ENCODE measurements around the gene TSC1.

TSC1 gene

DNA sequence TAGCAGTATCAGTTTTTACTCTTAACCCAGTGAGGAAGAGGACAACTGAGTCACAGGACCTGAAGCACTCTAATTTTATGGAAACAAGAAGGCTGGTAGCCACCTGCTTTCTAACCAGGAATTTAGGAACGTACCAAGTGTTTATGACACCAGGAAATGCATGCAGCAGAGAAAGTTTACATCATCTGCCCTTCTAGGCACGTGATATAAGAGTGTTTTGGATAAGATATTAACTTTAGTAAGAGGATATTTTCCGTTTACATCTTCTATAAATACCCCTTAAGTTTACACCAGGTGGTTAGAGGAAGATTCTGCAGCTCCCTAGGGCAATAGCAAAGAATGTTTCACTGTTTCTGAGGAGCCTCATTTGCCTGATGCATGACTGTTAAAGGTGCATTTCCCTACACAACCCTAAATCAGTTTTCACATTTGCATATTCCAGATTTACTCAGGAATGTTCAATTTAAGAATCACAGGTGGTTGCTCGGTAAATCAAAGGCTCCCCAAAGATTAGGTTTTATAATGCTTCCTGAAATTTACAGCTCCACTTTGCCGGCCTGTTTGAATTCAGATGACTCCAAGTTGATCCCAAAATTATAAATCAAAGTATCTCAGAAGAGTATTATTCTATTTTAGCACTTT is 1.8 kb downstream of the TSC1 start:
- peak overlapping the region; percentile 76; the same call in 1 of the 2 replicates for H3K9ac ChIP-seq (ENCODE audit: low read depth, low read length)
- H2AFZ ChIP-seq (ENCODE audit: low read depth, low read length): no peak overlapping the region
- H3K27ac ChIP-seq (ENCODE audit: low read length): no peak overlapping the region
- peaks cover 67% of the 10 kb centered on the region for H3K79me2 ChIP-seq (ENCODE audit: insufficient read depth, low read length)
- no peak for ATAC-seq (ENCODE audit: insufficient read depth, low read depth)
- H3K4me2 ChIP-seq (ENCODE audit: insufficient read depth, low read length): peak overlapping the region; percentile 95; the same call in 1 of the 2 replicates
- no peak overlapping the region; a peak in 1 of 4 replicates for H3K4me3 ChIP-seq (ENCODE audit: low read depth in 1 of 2, low read length in 2 of 2)
- H3K36me3 ChIP-seq (ENCODE audit: insufficient read depth, low read length): no peaks in the 10 kb centered on the region
- no peaks in the 10 kb centered on the region for H3K9me3 ChIP-seq (ENCODE audit: insufficient read depth, low read length, severe bottlenecking)
- DNase-seq: no peak
- H3K4me1 ChIP-seq (ENCODE audit: insufficient read depth, low read length): peaks cover 25% of the 10 kb centered on the region
- H3K27me3 ChIP-seq (ENCODE audit: insufficient read depth, low read length, poor library complexity): no peaks in the 10 kb centered on the region
- H4K20me1 ChIP-seq (ENCODE audit: insufficient read depth, low read length): peaks cover 3% of the 10 kb centered on the region; the same call in 1 of the 2 replicates
- TF ChIP-seq, protein P1, sequence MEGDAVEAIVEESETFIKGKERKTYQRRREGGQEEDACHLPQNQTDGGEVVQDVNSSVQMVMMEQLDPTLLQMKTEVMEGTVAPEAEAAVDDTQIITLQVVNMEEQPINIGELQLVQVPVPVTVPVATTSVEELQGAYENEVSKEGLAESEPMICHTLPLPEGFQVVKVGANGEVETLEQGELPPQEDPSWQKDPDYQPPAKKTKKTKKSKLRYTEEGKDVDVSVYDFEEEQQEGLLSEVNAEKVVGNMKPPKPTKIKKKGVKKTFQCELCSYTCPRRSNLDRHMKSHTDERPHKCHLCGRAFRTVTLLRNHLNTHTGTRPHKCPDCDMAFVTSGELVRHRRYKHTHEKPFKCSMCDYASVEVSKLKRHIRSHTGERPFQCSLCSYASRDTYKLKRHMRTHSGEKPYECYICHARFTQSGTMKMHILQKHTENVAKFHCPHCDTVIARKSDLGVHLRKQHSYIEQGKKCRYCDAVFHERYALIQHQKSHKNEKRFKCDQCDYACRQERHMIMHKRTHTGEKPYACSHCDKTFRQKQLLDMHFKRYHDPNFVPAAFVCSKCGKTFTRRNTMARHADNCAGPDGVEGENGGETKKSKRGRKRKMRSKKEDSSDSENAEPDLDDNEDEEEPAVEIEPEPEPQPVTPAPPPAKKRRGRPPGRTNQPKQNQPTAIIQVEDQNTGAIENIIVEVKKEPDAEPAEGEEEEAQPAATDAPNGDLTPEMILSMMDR (IDR thresholded peaks at IDR 0.05; ENCODE audit: borderline replicate concordance, extremely low read depth, low read length, poor library complexity, severe bottlenecking): no peak
- TF ChIP-seq EZH2 (IDR thresholded peaks at IDR 0.05; ENCODE audit: borderline replicate concordance, low read depth, low read length, severe bottlenecking): no peak

DNA sequence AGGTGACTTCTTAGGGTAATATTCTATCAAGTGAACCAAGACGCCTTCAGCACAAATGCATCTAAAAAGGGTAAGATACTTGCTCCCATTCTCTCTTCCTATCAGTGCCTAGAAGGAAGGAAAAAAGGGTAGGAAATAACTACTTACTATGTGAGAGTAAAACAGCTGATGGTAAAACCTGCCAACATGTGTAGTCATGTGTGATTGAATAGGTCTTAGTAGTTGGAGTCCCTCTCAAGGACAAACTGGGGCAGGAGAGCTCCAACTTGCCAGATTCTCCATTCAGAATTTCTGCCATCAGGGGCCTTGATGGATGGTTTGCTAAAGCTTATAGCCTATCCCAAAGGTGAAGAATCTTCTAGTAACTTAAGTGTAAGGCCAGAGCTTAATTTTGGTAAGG is 5.2 kb downstream of the TSC1 start:
- no peak for DNase-seq
- TF ChIP-seq EZH2 (IDR thresholded peaks at IDR 0.05; ENCODE audit: borderline replicate concordance, low read depth, low read length, severe bottlenecking): no peak
- TF ChIP-seq, protein P1 (IDR thresholded peaks at IDR 0.05; ENCODE audit: borderline replicate concordance, extremely low read depth, low read length, poor library complexity, severe bottlenecking): no peak
- Histone ChIP-seq H3K9me3 (ENCODE audit: insufficient read depth, low read length, severe bottlenecking) (no peaks in the 10 kb centered on the region), H3K4me3 (ENCODE audit: low read depth in 1 of 2, low read length in 2 of 2) (no peak overlapping the region), H3K36me3 (ENCODE audit: insufficient read depth, low read length) (peaks cover 8% of the 10 kb centered on the region; the same call in 1 of the 2 replicates), H3K4me1 (ENCODE audit: insufficient read depth, low read length) (peaks cover 18% of the 10 kb centered on the region), H3K4me2 (ENCODE audit: insufficient read depth, low read length) (no peak overlapping the region), H2AFZ (ENCODE audit: low read depth, low read length) (no peak overlapping the region), H4K20me1 (ENCODE audit: insufficient read depth, low read length) (peaks cover 3% of the 10 kb centered on the region; the same call in 1 of the 2 replicates), H3K79me2 (ENCODE audit: insufficient read depth, low read length) (peaks cover 84% of the 10 kb centered on the region), H3K9ac (ENCODE audit: low read depth, low read length) (no peak overlapping the region), H3K27ac (ENCODE audit: low read length) (no peak overlapping the region), H3K27me3 (ENCODE audit: insufficient read depth, low read length, poor library complexity) (no peaks in the 10 kb centered on the region)
- ATAC-seq (ENCODE audit: insufficient read depth, low read depth): no peak

DNA sequence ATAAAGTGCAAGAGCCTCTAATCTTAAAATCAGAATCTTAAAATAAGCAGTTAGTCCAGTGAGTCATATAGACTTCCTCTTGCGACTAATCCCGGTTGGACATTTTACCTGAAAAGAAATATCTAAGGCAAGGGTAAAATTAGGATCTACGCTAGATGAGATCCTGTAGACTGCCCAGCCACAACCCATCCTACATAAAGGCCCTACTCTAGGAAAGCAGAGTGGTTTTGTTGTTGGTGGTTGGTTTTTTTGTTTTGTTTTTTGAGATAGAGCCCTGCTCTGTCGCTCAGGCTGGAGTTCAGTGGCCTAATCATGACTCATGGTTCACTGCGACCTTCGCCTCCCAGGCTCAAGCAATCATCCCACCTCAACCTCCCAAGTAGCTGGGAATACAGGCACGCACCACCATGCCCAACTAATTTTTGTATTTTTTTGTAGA is 6.9 kb downstream of the TSC1 start:
- H3K79me2 ChIP-seq (ENCODE audit: insufficient read depth, low read length): peaks cover 67% of the 10 kb centered on the region
- TF ChIP-seq, protein P1 (IDR thresholded peaks at IDR 0.05; ENCODE audit: borderline replicate concordance, extremely low read depth, low read length, poor library complexity, severe bottlenecking): no peak
- TF ChIP-seq EZH2 (IDR thresholded peaks at IDR 0.05; ENCODE audit: borderline replicate concordance, low read depth, low read length, severe bottlenecking): no peak
- peaks cover 4% of the 10 kb centered on the region for H3K4me1 ChIP-seq (ENCODE audit: insufficient read depth, low read length)

More for the DNA sequence above, 6.9 kb downstream of the TSC1 start:
- no peak for DNase-seq
- Histone ChIP-seq H3K9ac (ENCODE audit: low read depth, low read length) (no peak overlapping the region), H3K9me3 (ENCODE audit: insufficient read depth, low read length, severe bottlenecking) (no peaks in the 10 kb centered on the region), H4K20me1 (ENCODE audit: insufficient read depth, low read length) (peaks cover 3% of the 10 kb centered on the region; the same call in 1 of the 2 replicates), H3K36me3 (ENCODE audit: insufficient read depth, low read length) (peaks cover 13% of the 10 kb centered on the region; the same call in 1 of the 2 replicates), H3K27me3 (ENCODE audit: insufficient read depth, low read length, poor library complexity) (no peaks in the 10 kb centered on the region), H3K4me3 (ENCODE audit: low read depth in 1 of 2, low read length in 2 of 2) (no peak overlapping the region), H2AFZ (ENCODE audit: low read depth, low read length) (no peak overlapping the region), H3K4me2 (ENCODE audit: insufficient read depth, low read length) (no peak overlapping the region), H3K27ac (ENCODE audit: low read length) (no peak overlapping the region)
- ATAC-seq (ENCODE audit: insufficient read depth, low read depth): no peak

All from DND-41 (cell line).